ENCODE measurements around the gene DAGLB. TPM values are rescaled to one million over a fixed set of nuclear protein-coding genes. Genes with fewer than 3 reads are reported as not detected.
A peak's percentile ranks its signal among the peaks of the same experiment; 100 is the strongest.
"Not testable (repeated sequence)": the region's sequence is repeated elsewhere in the genome, so short reads cannot be mapped to it uniquely, and the experiment has no call there.

DAGLB gene
- total RNA-seq, 1 experiment from 2014 or later = 21.5 TPM

DNA sequence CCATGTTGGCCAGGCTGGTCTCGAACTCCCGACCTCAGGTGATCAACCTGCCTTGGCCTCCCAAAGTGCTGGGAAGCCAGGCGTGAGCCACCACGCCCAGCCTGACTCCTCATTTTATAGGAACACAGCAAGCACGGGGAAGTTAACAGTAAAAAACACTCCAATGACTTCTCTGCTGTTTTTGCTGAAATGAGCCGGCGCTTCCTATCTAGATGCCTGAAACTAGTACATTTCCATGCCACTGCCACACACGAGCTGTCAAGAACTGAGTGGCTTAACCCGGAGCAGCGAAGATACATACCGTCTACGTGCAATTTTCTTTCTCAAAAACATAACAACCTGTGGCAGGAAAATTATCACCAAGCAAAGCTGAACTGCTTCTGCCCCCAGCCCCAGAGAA is 16.8 kb downstream of the DAGLB start:
- DNase-seq (ENCODE audit: low read depth) = no peak

DNA sequence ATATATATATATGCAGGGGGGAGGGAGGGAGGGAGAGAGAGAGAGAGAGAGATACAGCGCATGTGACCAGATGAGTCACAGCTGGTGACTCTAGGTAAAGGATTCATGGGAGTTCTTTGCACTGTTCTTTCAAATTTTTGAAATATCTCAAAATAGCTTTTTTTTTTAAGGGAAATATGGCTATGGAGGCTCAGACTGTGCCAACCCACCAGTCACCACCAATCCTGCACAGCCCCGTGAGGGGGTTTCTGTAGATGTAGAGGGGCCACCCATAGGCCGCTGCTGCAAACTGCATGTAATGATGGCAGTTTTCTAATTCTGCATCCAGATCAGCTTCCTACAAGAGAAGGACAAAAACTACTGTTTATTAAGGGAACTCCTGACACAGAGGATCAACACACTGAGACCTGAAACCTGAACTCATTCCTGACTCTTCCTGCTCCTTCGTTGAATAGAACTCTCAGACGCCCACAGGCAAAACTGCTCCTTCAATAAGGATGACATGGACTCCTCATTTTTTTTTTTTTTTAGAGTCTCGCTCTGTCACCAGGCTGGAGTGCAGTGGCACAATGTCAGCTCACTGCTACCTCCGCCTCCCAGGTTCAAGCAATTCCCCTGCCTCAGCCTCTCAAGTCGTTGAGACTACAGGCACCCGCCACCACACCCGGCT is 17.3 kb downstream of the DAGLB start:
- no peak for DNase-seq (ENCODE audit: low read depth)

DNA sequence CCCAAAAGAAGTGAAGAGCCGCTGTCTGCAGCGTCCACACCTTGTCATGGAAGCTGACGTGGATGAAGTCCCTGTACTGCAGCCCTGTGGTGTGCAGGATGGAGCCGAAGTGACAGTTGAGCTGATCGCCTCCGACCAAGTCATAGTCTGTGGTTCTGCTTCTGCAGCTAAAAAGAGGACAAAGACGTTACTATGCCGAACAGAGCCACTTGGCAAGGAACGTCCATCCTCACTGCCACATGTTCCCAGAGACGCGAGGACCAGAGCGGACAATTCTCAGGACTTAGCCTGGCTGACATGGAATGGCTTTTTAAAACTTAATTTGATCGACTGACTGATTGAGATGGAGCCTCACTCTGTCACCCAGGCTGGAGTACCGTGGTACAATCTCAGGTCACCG is 21.8 kb downstream of the DAGLB start:
- DNase-seq (ENCODE audit: low read depth) = no peak

DNA sequence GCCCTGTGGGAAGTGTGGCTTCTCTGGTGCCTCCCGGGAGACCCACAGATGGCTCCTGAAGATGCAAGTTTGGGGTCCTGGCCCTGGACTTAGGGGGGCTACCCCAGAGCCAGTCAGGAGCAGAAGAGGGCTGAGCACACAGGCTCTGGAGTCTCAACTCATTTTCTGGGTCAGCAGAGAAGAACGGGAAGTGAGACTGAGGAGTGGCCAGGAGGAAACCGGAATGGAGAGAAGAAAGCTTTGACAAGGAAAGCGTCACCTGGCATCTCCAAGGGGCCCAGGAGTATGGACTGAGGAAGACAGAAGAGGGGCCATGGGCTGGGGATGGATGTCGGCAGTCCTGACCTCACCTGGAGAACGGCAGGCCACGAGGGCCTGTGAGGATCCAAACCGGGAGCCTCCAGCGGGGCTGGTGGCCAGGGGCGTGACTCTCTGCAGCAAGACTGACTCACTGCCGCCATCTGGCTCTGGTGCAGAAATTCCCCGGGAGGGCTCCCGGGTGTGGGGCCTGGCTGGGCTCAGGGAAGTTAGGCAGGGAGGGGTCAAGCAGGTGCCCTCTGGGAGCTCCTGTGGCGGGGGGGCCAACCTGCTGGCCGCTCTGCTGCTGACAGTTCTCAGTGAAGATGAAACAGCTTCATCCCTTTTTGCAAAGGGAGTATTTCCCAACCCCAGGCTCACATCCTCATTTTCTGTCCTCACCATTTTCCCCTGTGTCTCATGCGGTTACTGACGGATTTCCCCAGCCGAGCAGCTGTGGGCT is 23.6 kb downstream of the DAGLB start:
- DNase-seq (ENCODE audit: low read depth) = peak; percentile 51

DNA sequence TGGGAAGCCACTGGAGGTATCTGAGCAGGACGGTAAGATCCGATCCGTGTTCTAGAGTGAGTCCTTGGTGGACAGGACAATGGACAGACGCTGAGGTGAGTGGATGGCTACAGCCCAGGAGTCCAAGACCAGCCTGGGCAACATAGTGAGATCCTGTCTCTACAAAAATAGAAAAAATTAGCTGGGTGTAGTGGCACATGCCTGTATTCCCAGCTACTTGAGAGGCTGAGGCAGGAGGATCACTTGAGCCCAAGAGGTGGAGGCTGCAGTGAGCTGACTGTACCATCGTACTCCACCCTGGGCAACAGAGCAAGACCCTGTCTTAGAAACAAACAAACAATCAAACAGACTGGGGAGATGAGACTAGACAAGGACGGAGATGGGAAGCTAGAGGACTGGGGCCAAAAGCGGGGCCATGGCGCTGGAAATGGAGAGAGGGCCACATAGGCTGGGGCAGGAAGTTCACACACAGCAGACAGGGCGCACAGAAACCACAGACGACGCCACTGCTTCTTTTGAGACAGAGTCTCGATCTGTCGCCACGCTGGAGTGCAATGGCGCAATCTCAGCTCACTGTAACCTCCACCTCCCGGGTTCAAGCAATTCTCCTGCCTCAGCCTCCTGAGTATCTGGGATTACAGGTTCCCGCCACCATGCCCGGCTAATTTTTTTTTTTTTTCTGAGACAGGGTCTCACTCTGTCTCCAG is 24.7 kb downstream of the DAGLB start:
- DNase-seq (ENCODE audit: low read depth) = no peak

DNA sequence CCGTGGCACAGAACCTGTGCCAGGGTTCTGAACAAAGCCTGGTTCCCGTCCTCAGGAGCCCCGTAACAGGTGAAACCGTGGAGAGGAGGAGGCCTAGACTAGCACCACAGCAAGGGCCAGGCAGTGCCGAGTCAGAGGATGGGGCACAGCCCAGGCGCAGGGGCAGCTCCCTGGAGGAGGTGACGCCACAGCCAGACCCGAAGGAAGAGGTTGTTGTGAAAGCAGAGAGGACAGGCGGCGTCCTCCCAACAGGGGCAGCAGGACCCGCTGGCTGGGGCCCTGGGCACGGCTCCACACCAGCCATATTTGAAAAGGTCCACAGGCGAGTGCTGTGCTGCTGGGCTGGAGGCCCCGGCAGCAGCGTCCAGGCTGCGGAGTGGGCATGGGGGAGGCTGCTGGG is 25.7 kb downstream of the DAGLB start:
- DNase-seq (ENCODE audit: low read depth) = no peak

DNA sequence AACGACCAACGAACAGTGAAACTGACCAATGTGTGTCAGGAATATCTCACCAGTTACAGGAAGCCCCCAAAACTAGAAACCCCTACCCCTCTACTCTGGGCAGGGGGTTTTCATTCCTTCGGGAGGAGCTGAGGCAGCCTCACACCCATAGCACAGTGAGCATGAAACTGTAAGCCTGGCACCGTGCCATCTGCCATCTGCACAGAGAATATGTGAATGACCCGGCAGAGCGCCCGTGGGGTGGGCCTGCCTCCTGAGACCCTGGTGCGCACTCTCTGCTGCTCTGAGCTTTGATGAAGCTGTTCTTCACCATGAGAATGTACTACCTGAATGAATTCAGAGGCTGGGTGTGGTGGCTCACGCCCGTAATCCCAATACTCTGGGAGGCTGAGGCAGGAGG is 27.1 kb downstream of the DAGLB start:
- no peak for DNase-seq (ENCODE audit: low read depth)

DNA sequence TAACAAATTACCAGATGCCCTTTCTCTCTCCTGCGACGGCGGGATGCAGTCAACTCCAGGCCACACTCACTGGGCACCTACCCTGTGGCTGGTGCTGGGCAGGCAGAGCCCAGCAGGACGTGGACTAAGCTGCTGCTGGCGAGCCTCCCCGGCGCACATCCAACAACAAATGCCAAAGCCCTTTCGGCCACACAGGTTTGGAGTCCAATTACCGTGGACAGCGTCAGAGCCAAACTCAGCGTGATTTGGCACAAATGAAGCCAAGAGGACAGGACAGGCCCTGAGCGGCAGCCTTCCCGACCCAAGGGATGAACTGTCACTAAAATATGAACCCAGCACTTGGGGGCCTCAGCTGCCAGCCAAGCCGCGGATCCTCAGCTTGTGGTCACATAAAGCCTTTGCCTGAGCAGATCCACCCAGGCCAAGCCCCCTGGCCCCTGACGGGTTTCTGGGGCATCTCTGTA is 28.4 kb downstream of the DAGLB start:
- DNase-seq (ENCODE audit: low read depth) = no peak

DNA sequence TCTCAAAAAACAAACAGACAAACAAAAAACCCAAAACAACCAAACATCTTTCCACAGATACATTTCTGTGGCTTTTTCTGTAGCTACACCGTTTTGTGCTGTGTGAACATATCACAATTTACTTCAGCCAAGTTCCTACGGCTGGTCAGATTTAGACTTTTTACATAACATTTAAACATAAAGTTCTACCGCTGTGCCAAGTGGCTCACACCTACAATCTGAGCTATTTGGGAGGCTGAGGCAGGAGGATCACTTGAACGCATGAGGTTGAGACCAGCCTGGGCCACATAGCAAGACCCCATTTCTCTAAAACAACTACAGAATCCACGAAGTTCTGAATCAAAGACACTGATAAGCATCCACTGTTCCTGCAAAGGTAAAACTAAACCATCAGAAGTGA is 30.3 kb downstream of the DAGLB start:
- DNase-seq (ENCODE audit: low read depth) = no peak

DNA sequence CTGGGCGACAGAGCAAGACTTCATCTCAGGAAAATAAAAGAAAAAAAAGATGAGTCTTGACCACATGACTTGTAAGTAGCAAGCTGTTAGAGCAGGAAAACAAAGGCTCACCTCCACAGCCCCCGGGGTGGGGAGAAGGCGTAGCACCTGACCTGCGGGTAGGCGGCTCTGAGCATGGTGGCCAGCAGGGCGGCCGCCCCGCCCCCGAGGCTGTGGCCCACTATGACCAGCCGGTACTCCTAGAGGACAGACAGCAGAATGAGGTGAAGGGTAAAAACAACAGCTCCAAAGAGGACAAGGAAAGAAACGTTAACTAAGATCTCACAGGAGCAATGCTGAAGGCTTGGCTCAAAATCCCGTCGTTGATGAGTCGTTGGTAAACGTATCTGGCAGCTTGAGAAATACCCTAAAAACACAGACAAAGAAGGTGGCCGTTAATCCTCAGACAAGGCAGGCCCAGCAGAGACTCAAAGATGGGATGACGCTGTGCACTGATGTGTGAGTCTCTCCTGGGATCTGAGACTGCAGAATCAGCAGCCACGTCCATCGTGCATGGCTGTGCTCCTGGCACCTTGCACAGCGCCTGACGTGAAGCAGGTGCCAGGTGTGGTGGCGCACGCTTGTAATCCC is 31.1 kb downstream of the DAGLB start:
- no peak for DNase-seq (ENCODE audit: low read depth)

DNA sequence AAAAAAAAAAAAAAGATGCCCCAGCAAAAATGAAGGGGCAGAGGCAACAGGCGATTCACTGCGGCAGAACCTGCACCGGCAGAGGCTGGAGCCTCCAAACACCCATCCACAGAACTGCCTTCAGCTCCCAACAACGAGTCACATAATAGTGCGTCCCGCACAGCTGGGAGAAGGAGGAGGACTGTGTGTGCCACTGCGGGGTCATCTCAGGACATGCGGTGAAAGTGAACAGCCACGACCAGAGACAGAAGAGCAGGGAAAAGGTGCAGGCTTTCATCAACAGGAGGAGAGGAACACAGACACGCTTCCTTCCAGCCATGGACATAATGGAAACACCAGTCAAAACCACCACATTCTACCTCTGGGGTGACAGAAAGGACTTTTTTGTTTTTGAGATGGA is 34.1 kb downstream of the DAGLB start:
- no peak for DNase-seq (ENCODE audit: low read depth)

DNA sequence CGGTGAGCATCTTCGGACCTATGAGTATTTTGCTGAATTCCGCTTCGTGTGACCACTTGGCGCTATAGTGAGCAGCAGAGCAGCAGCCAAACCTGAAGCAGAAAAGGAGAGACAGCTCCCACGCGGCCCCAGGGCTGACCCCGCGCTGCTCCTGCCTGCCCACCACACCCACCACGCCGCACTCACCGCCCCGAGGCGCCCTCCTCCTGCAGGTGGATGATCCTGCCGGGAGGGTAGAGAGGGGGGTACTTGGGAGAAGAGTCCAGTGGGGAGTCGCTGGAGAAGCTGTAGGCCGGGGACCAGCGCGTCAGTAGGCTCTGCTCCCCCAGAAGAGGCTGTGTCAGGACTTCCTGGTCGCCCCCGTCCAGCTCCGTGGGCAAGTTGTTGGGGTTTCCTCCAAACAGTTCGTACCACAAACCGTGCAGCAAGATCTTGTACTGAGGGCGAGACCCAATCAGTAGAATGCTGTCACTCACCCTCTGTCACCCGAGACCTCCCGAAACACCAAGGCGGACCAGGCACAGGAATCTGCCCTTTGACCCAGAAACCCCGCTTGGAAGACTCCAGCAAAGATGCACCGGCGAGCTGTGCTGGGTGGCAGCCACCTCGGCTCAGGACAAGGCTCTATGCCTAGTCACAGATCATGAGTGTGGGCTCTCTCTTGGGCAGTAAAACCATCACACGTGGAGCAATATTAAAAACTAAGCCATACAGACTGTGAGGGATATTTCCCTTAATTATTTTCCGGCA is 37.6 kb downstream of the DAGLB start:
- no peak for DNase-seq (ENCODE audit: low read depth)

DNA sequence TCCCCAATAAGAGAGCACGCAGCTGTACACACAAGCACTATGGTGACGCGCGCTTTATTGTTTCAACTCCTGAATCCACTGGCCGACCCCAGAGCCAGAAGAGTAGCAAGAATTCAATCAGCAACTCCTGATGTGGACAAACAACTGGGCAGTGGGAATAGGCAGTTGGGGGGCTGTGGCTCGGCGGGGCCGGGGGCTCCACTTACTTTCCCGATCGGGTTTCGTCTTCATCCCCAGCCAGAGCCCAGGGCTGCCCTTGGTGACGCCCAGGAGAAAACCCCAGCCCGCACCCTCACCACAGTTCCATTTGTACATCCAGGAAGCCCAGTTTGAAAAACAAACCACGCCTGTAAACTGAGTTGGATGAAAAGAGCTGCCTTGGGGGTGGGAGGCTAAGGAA is 38.7 kb downstream of the DAGLB start:
- no peak for DNase-seq (ENCODE audit: low read depth)

DNA sequence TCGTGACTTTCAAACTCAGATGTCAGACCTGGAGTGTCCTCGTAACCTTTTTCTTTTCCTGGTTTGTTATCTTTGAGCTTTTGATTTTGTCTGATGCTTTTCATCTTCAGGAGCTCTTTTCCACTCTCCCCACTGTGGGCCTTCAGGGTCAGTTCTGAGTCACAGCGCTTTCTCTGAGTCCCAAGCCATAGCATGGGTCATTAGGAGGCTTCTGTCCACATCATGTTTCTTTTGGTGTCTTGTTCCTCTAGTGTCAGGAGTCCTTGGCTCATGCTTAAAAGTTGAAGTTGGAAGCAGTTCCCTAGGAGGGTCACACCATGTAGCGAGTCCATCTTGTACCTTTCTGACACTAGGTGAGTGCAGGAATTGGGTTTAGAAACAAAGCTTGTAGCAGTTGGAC is 40.3 kb downstream of the DAGLB start:
- DNase-seq (ENCODE audit: low read depth) = no peak

DNA sequence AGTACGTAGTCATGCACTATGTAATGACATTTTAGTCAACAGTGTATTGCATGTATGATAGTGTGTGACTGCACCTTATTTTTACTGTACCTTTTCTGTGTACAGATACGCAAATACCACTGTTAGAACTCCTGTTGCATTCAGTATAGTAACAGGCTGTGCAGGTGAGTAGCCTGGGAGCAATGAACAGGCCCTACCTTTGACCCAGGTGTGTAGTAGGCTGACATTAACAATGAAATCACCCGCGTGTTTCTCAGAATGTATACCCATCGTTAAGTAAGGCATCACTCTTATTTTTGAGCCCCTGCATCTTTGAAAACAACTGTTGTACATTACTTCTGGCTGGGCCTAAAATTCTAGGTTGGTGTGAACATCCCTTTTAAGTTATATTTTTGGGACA is 41.6 kb downstream of the DAGLB start:
- DNase-seq (ENCODE audit: low read depth) = no peak

DNA sequence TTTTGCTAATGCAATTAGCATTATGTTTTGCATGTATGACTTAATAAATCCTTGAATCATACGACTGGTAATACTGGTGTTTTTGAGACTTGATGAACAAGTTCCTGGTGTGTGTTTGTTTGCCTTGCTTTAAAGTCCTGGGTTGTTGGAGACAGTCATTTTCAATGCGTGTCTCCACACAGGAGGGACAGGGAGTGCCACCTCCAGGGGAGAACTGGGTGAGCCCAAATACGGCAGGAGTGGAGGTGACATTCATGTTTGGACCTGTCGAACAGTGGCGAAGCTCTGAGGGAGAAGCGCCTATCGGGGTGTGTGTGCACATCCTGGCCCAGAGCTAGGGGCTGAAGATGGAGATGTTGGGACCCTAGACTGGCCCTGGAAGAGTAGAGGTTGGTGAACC is 43.8 kb downstream of the DAGLB start:
- DNase-seq (ENCODE audit: low read depth) = no peak

DNA sequence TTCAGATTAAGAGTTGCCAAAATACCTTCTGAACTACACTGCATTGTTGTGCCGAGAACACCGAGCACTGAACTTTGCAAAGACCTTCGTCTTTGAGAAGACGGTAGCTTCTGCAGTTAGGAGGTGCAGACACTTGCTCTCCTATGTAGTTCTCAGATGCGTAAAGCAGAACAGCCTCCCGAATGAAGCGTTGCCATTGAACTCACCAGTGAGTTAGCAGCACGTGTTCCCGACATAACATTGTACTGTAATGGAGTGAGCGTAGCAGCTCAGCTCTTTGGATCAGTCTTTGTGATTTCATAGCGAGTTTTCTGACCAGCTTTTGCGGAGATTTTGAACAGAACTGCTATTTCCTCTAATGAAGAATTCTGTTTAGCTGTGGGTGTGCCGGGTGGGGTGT is 45.0 kb downstream of the DAGLB start:
- no peak for DNase-seq (ENCODE audit: low read depth)

DNA sequence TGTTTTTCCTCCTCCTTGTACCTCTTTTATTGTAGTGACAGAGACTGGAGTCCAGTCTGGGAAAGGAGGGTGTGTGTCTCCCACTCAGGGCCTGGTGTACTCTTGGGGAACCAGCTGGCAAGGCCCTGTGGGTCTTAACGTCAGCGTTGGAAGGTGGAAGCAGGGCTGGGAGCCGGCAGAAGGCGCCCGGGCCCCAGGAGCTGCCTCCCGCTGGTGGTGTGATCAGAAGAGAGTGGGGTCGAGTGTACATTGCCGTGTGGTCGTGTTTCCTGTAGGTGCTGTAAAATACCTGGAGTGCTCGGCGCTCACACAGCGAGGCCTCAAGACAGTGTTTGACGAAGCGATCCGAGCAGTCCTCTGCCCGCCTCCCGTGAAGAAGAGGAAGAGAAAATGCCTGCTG is 45.7 kb downstream of the DAGLB start:
- DNase-seq (ENCODE audit: low read depth) = no peak

DNA sequence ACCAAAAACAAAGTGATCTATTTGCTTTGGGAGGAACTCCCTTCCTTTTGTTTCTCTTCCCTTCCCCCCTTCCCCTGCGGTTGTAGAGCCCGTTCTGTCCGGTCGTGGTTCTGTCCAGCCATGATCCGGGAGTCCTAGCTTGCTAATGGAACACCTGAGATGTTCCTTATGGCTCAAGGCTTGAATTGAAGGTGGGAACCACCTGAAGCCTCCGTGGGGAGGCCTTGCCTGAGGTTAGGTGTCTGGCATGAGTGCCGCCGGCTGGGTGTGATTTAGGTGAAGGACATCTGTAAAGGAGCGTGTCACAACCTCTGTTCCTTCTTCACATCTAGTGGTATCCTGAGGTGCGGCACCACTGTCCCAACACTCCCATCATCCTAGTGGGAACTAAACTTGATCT is 46.2 kb downstream of the DAGLB start:
- no peak for DNase-seq (ENCODE audit: low read depth)

DNA sequence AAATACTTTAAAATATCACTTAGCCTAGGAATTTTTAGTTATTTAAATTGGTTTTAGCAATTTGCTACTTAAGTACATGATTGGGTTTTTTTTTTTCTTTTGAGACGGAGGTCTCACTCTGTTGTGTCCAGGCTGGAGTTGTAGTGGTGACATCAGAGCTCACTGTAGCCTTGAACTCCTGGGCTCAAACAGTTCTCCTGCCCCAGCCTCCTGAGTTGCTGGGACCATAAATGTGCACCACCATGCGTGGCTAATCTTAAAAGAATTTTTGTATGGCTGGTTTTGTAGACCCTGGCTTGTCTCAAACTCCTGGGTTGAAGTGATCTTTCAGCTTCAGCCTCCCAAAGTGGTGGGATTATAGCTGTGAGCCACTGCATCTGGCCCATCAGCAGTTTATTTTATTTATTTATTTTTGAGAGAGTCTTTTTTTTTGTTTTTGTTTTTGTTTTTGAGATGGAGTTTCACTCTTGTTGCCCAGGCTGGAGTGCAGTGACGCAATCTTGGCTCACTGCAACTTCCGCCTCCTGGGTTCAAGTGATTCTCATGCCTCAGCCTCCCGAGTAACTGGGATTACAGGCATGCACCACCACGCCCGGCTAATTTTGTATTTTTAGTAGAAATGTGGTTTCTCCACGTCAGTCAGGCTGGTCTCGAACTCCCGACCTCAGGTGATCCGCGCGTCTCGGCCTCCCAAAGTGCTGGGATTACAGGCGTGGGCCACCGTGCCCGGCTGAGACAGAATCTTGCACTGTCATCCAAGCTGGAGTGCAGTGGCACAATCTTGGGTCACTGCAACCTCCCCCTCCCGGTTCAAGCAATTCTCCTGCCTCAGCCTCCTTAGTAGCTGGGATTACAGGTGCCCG is 47.3 kb downstream of the DAGLB start:
- not testable (repeated sequence) for DNase-seq (ENCODE audit: low read depth)

DNA sequence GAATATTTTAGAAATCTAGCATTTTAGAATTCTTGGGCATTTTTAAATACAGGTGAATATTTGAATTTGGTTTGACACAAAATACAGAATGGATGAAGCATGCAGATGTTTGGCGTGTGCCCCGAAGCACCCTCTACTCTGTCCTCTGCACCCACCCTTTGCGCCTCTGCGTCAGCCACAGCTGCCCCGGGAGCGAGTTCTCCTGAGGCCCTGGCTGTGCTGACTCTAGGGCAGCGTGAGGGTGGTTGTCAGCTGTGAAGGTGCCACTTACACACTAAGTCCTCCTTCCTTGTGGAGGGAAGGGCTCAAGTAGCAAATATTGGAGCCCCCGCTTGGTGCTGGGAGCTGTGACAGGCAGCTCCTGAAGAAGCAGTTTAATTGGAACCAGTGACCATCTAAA is 48.4 kb downstream of the DAGLB start:
- no peak for DNase-seq (ENCODE audit: low read depth)
